Natural killer cell (primary cell): ENCODE results near the gene BTBD7. TPM values are rescaled to one million over a fixed set of nuclear protein-coding genes. Genes with fewer than 3 reads are reported as not detected.

Source experiments
- ATAC-seq, 3 donors: fragments of 150-1000 bp in 2 of 3; fragments of 200-7000 bp in 1 of 3; cut with Tn5 transposase; 1 replicate in 1 of 3; 2 replicates in 2 of 3; pipeline ENCODE4 v1.10.0; 2021; ENCODE audit warnings: mild to moderate bottlenecking in 2 of 3, moderate library complexity in 2 of 3
- DNase-seq, 2 donors: peaks; one replicate each; pipeline versions ENCODE4 v3.0.0 to v3.0.0-alpha.2; 2013 to 2021; ENCODE audit warnings: mixed read lengths in 1 of 2
- H3K27ac ChIP-seq: one replicate; pipeline ENCODE4 v1.5.1; 2013; ENCODE audit warnings: mild to moderate bottlenecking, low read length
- H3K27me3 ChIP-seq: one replicate; pipeline ENCODE4 v1.6.1; 2013; ENCODE audit warnings: low read length; ENCODE audit not compliant: control insufficient read depth, insufficient read depth
- H3K36me3 ChIP-seq: one replicate; pipeline ENCODE4 v1.6.1; 2013; ENCODE audit warnings: low read length; ENCODE audit not compliant: control insufficient read depth, insufficient read depth
- H3K4me1 ChIP-seq: one replicate; pipeline ENCODE4 v1.6.1; 2013; ENCODE audit warnings: low read length; ENCODE audit not compliant: control insufficient read depth, insufficient read depth
- H3K4me3 ChIP-seq: one replicate; pipeline ENCODE4 v1.5.1; 2013; ENCODE audit warnings: low read length
- H3K9me3 ChIP-seq: one replicate; pipeline ENCODE4 v1.6.1; 2013; ENCODE audit warnings: low read length; ENCODE audit not compliant: control insufficient read depth, insufficient read depth
- H3K27ac Mint-ChIP-seq, 2 donors: one replicate each; pipeline ENCODE4 v1.8.0; 2022; ENCODE audit warnings: mild to moderate bottlenecking in 2 of 2, mixed read lengths in 2 of 2, moderate library complexity in 1 of 2
- H3K27me3 Mint-ChIP-seq, 2 donors: one replicate each; pipeline ENCODE4 v1.8.0; 2022; ENCODE audit warnings: low read depth in 2 of 2, mixed read lengths in 2 of 2
- H3K36me3 Mint-ChIP-seq: one replicate; pipeline ENCODE4 v1.8.0; 2022; ENCODE audit warnings: mixed read lengths
- H3K4me1 Mint-ChIP-seq, 2 donors: one replicate each; pipeline ENCODE4 v1.8.0; 2022; ENCODE audit warnings: mixed read lengths in 2 of 2
- H3K4me3 Mint-ChIP-seq: one replicate; pipeline ENCODE4 v1.8.0; 2022; ENCODE audit warnings: mild to moderate bottlenecking, moderate library complexity, mixed read lengths
- H3K9me3 Mint-ChIP-seq, 2 donors: one replicate each; pipeline ENCODE4 v1.8.0; 2022; ENCODE audit warnings: mixed read lengths in 2 of 2
- CTCF ChIP-seq: fragments of 200-600 bp; IDR thresholded peaks from one replicate; pipeline ENCODE4 v1.8.0; 2022; ENCODE audit warnings: antibody characterized with exemption
- WGBS: methylation state at CpG from one replicate; pipeline ENCODE4 v1.1.7; 2013; ENCODE audit warnings: missing lambda C conversion rate; ENCODE audit not compliant: insufficient coverage; 5-methylcytosine and 5-hydroxymethylcytosine counted together
- intact Hi-C: fragments of 100-400 bp; cut with micrococcal nuclease; formaldehyde crosslinking; loops from one replicate; pipeline ENCODE4 v1.14.2; 2022
- total RNA-seq, 4 donors: library from RNA; stranded (reverse); fragments of 120-200 nt in 1 of 4; gene quantifications; one replicate each; pipeline versions ENCODE4 v1.2.3 to v1.2.4, GENCODE V29; 2013 to 2022

The BTBD7 gene
- total RNA-seq, 3 donors from 2014 or later (not counting 1 experiment from before 2014, with no cell fraction given), result 32.6 to 41.4 (median 38.7) TPM

- intact Hi-C loops, result no loop called here
- Histone ChIP-seq H3K27me3 (no peaks in the 10 kb centered on the region), H3K4me3 (no peak overlapping the region), H3K36me3 (peaks cover 2% of the 10 kb centered on the region), H3K27ac (no peak overlapping the region), H3K9me3 (no peaks in the 10 kb centered on the region), H3K4me1 (no peaks in the 10 kb centered on the region)
- no peak for DNase-seq
- no peak for ATAC-seq
- no peak overlapping the region for H3K27ac Mint-ChIP-seq
- no peak overlapping the region for H3K4me3 Mint-ChIP-seq
- TF ChIP-seq CTCF, result no peak
- 98% methylated on average over 3 of the region's 3 CpGs for WGBS
- no peaks in the 10 kb centered on the region for H3K36me3 Mint-ChIP-seq
- H3K27me3 Mint-ChIP-seq, result no peaks in the 10 kb centered on the region
- H3K9me3 Mint-ChIP-seq, result no peaks in the 10 kb centered on the region
- peaks cover 0 to 21% of the 10 kb centered on the region in 2 donors for H3K4me1 Mint-ChIP-seq
These were observed 58.6 kb downstream of the BTBD7 start for GRCh38 chr14:93274055-93274806.

DNA sequence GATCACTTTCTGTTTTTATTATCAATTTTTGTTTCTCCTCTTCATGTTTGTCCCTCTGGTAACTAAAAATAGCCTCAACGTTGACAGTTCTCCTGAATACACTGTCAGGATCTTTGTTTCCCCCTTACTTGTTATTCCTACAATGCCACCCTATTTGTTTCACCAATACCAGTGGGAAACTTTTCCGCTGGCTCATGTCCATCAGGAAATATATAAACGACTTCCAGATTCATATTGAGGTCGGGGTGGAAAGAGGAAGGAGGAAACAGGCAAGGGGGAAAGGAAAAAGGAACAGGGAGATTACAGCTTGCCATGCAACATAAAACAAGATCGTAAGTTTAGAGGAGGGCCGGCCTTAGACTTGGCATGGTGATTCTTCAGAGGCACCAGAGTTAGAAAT is 61.7 kb downstream of the BTBD7 start:
- H3K4me1 ChIP-seq, result no peaks in the 10 kb centered on the region
- TF ChIP-seq CTCF, result no peak
- H3K9me3 ChIP-seq, result no peaks in the 10 kb centered on the region
- DNase-seq (no peak), ATAC-seq (no peak)
- Mint-ChIP-seq H3K27ac (peak overlapping the region in 1 of 2 donors; percentile 16), H3K36me3 (no peaks in the 10 kb centered on the region), H3K27me3 (no peaks in the 10 kb centered on the region), H3K4me1 (peaks cover 15 to 36% of the 10 kb centered on the region in 2 donors), H3K4me3 (no peak overlapping the region), H3K9me3 (no peaks in the 10 kb centered on the region)
- no peak overlapping the region for H3K4me3 ChIP-seq
- H3K36me3 ChIP-seq, result peaks cover 2% of the 10 kb centered on the region
- WGBS, result 79% methylated on average over 6 of the region's 6 CpGs
- H3K27ac ChIP-seq, result no peak overlapping the region
- intact Hi-C loops, result no loop called here
- no peaks in the 10 kb centered on the region for H3K27me3 ChIP-seq

- H3K27me3 ChIP-seq, result no peaks in the 10 kb centered on the region
- H3K27ac Mint-ChIP-seq, result no peak overlapping the region
- peaks cover 20 to 37% of the 10 kb centered on the region in 2 donors for H3K4me1 Mint-ChIP-seq
- H3K4me1 ChIP-seq, result no peaks in the 10 kb centered on the region
- H3K27me3 Mint-ChIP-seq, result no peaks in the 10 kb centered on the region
- intact Hi-C loops, result no loop called here
- H3K9me3 Mint-ChIP-seq, result no peaks in the 10 kb centered on the region
- no peaks in the 10 kb centered on the region for H3K9me3 ChIP-seq
- no peak for ATAC-seq
- no peak overlapping the region for H3K27ac ChIP-seq
- DNase-seq, result no peak
- peaks cover 2% of the 10 kb centered on the region for H3K36me3 ChIP-seq
- H3K36me3 Mint-ChIP-seq, result no peaks in the 10 kb centered on the region
- H3K4me3 Mint-ChIP-seq, result no peak overlapping the region
- WGBS, result 92% methylated on average over 10 of the region's 10 CpGs
- no peak for TF ChIP-seq CTCF
- H3K4me3 ChIP-seq, result no peak overlapping the region
These were observed 63.3 kb downstream of the BTBD7 start for GRCh38 chr14:93269341-93270068.
